Stimulated activated memory B cell treated with anti-CD40 and anti-IgM and Interleukin-4, amounts not matched to agents 10 μg/mL and 1 μg/mL and 100 μg/mL, for 72 hours (primary cell): ENCODE results near the gene PSMG3.

Experiments used
- ATAC-seq: fragments of 150-1000 bp; cut with Tn5 transposase; 2 replicates; pipeline ENCODE4 v1.10.0; 2021
- H3K27ac Mint-ChIP-seq: one replicate; pipeline ENCODE4 v1.8.0; 2022; ENCODE audit warnings: mild to moderate bottlenecking, mixed read lengths
- H3K27me3 Mint-ChIP-seq: one replicate; pipeline ENCODE4 v1.8.0; 2022; ENCODE audit warnings: mixed read lengths
- H3K36me3 Mint-ChIP-seq: one replicate; pipeline ENCODE4 v1.8.0; 2022; ENCODE audit warnings: mixed read lengths
- H3K4me1 Mint-ChIP-seq: one replicate; pipeline ENCODE4 v1.8.0; 2022; ENCODE audit warnings: mixed read lengths
- H3K4me3 Mint-ChIP-seq: one replicate; pipeline ENCODE4 v1.8.0; 2022; ENCODE audit warnings: mild to moderate bottlenecking, moderate library complexity, mixed read lengths
- H3K9me3 Mint-ChIP-seq: one replicate; pipeline ENCODE4 v1.8.0; 2022; ENCODE audit warnings: mixed read lengths

Gene PSMG3

DNA sequence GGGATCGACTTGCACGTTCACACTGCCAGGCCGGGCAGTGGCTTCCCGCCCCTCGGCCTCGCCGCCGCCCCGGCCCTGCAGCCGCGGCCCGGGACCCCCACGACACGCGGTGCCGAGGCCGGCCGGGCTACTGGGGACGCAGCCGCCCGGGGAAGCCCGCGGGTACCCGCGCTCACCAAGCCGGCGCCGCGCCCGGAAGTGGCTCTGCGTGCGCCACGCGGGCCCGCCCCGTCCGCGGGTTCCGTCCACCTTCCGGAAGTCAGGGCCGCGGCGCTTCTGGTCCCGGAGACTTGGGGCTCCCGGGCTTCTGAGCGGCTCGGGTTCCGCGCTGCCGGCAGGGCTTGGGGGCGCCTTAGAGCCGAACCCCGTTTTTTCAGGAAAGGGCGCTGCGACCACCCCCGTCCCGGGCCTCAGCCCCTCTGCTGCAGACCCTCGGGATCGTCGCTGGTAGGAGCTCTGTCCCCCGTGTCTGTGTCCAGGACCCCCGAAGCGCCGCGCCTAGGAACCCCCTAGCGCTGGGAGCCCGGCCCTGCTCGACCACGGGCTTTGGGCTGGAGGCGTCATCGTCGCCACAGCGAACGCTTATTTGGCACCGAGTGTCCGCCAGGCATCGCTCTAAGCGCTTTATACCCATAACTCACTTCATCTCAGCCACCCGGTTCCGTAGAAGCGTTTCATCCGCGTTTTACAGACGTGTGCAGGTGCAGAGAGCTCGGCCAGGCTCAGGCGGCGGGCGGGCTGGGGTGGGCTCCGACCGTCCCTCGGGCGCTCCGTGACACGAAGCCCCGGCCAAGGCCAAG is at the start of gene PSMG3:
Gene PSMG3 (minus strand): TSS at position 200 of the 800 bp plus-strand sequence. CDS start 693 bp downstream, outside the sequence.
- Mint-ChIP-seq H3K9me3 (no peaks in the 10 kb centered on the region), H3K4me1 (peaks cover 51% of the 10 kb centered on the region), H3K4me3 (peak within 1 kb of the TSS; percentile 94), H3K27me3 (no peaks in the 10 kb centered on the region), H3K36me3 (peaks cover 38% of the 10 kb centered on the region), H3K27ac (peak within 1 kb of the TSS; percentile 96)
- peak; percentile 93 for ATAC-seq

GRCh38 chr7:1618475-1618874 is 48.6 kb upstream of the PSMG3 start:
- no peak overlapping the region for H3K4me3 Mint-ChIP-seq
- no peaks in the 10 kb centered on the region for H3K36me3 Mint-ChIP-seq

GRCh38 chr7:1617957-1618356 is 48.1 kb upstream of the PSMG3 start:
- peaks cover 19% of the 10 kb centered on the region for H3K27me3 Mint-ChIP-seq

More at GRCh38 chr7:1618475-1618874, 48.6 kb upstream of the PSMG3 start:
- peaks cover 6% of the 10 kb centered on the region for H3K9me3 Mint-ChIP-seq
- no peaks in the 10 kb centered on the region for H3K4me1 Mint-ChIP-seq
- H3K27me3 Mint-ChIP-seq: peaks cover 19% of the 10 kb centered on the region
- ATAC-seq: no peak
- H3K27ac Mint-ChIP-seq: no peak overlapping the region

DNA sequence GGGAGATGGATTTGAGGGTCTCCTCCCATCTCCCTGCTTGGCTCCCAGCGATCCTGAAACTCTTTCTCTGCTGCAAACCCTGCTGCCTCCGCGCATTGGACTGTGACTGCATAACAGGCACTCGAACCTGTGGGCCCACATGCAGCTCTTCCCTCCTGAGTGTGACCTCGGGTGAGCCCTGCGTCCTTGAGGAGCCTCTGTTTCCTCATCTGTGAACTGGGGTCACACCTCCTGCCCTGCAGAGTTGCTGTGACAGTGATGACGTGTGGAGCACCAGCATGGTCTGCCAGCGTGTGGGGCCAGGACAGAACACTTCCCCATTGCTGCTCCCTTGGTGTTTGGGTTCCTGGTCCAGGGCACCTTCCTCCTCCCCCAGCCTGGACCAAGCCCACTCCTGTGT is 46.9 kb upstream of the PSMG3 start:
- peaks cover 19% of the 10 kb centered on the region for H3K27me3 Mint-ChIP-seq
- ATAC-seq: no peak
- H3K9me3 Mint-ChIP-seq: peaks cover 6% of the 10 kb centered on the region
- no peaks in the 10 kb centered on the region for H3K4me1 Mint-ChIP-seq
- no peak overlapping the region for H3K4me3 Mint-ChIP-seq
- H3K36me3 Mint-ChIP-seq: no peaks in the 10 kb centered on the region
- H3K27ac Mint-ChIP-seq: no peak overlapping the region

More at GRCh38 chr7:1617957-1618356, 48.1 kb upstream of the PSMG3 start:
- peaks cover 6% of the 10 kb centered on the region for H3K9me3 Mint-ChIP-seq
- no peaks in the 10 kb centered on the region for H3K36me3 Mint-ChIP-seq
- no peaks in the 10 kb centered on the region for H3K4me1 Mint-ChIP-seq
- H3K27ac Mint-ChIP-seq: no peak overlapping the region
- no peak overlapping the region for H3K4me3 Mint-ChIP-seq
- ATAC-seq: peak; percentile 20

- no peaks in the 10 kb centered on the region for H3K4me1 Mint-ChIP-seq
- no peaks in the 10 kb centered on the region for H3K36me3 Mint-ChIP-seq
- no peak for ATAC-seq
- no peak overlapping the region for H3K4me3 Mint-ChIP-seq
- H3K9me3 Mint-ChIP-seq: no peaks in the 10 kb centered on the region
- H3K27ac Mint-ChIP-seq: no peak overlapping the region
- peaks cover 50% of the 10 kb centered on the region for H3K27me3 Mint-ChIP-seq
Measured at GRCh38 chr7:1611708-1612241, 41.9 kb upstream of the PSMG3 start.

DNA sequence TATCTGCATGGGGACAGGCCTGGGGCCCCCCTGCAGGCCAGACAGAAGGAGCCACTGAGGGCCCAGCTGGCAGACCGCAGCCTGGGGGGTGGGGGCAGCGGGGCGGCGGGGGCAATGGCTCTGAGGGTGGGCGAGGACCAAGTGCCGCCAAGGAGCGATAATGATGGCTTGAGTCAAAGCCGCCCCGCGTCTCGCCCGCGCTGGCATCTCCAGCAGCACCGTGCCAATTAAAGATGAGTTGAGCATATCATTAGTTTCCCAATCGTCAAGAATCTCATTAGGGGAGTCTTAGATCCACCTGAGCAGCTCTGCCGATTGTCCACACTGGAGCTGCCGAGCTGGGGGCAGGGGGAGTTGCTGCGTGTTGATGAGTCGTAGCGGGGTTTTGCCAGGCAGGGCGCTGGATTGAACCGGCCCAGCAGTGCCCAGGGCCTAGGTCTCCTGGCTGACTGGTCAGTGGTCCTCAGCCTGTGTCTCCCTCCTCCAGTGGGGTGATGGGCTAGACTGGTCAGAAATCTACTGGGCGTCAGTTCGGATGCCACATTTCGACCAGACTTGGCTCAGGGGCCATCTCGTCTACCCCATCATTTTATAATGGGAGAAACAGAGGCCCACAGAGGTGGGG is 41.0 kb upstream of the PSMG3 start:
- H3K27ac Mint-ChIP-seq: no peak overlapping the region
- H3K27me3 Mint-ChIP-seq: peaks cover 60% of the 10 kb centered on the region
- H3K4me1 Mint-ChIP-seq: no peaks in the 10 kb centered on the region
- no peaks in the 10 kb centered on the region for H3K36me3 Mint-ChIP-seq
- no peak overlapping the region for H3K4me3 Mint-ChIP-seq
- ATAC-seq: no peak
- no peaks in the 10 kb centered on the region for H3K9me3 Mint-ChIP-seq

DNA sequence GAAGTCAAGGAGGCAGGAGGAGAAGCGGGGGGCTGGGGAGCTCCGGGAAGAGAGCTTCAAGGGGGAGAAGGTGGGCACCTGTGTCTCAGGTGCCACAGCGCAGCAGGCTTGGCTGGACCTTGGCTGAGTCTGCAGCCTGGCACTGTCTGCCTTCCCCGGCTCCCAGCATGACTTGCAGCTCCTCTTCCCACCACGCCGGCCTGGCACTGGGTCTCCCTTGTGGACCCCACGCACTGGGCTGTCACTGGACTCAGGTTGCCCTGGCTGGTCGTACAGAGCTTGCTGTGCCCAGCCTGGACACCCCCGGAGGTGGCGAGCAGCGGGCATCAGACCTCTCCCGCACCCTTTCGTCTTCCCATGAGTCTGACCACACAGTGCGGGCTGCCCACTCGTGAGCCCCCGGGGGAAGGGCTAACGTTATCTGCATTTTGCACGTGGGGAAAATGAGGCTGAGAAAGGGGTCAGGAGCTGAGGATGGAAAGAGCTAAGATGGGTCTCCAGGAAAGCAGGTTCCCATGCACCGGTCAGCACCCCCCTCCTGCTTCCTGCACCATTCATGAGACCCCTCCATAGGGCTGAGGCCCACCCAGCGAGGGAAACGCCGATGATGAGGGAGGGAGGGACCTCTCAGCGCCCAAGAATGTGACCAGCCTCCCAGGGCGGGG is 40.3 kb upstream of the PSMG3 start:
- H3K36me3 Mint-ChIP-seq: no peaks in the 10 kb centered on the region
- peaks cover 67% of the 10 kb centered on the region for H3K27me3 Mint-ChIP-seq
- H3K4me1 Mint-ChIP-seq: no peaks in the 10 kb centered on the region
- ATAC-seq: peak; percentile 37
- no peak overlapping the region for H3K4me3 Mint-ChIP-seq
- H3K27ac Mint-ChIP-seq: no peak overlapping the region
- no peaks in the 10 kb centered on the region for H3K9me3 Mint-ChIP-seq

DNA sequence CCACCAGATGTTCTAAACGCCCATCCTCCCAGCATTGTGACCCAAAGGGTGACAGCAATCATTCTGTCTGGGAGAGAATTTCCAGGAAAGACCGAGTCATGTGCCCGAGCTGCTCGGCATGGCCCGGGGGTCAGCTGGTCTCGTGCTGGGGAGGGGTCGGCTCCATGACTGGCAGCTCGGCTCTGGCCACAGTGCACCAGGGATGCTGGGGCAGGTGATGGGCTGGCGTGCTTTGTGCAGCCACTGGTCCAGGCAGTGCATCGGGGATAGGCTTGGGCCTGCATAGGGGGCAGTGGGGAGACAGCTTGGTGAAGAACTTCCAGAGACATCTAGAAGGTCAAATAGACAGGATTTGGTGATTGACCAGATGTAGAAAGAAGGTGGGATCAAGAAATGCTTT is 39.2 kb upstream of the PSMG3 start:
- no peak for ATAC-seq
- Mint-ChIP-seq H3K4me3 (no peak overlapping the region), H3K4me1 (no peaks in the 10 kb centered on the region), H3K9me3 (no peaks in the 10 kb centered on the region), H3K27me3 (peaks cover 70% of the 10 kb centered on the region), H3K27ac (no peak overlapping the region), H3K36me3 (no peaks in the 10 kb centered on the region)

- no peaks in the 10 kb centered on the region for H3K4me1 Mint-ChIP-seq
- peaks cover 77% of the 10 kb centered on the region for H3K27me3 Mint-ChIP-seq
- H3K36me3 Mint-ChIP-seq: no peaks in the 10 kb centered on the region
- H3K4me3 Mint-ChIP-seq: no peak overlapping the region
- ATAC-seq: no peak
- no peaks in the 10 kb centered on the region for H3K9me3 Mint-ChIP-seq
- H3K27ac Mint-ChIP-seq: no peak overlapping the region
Measured at GRCh38 chr7:1608318-1608717, 38.5 kb upstream of the PSMG3 start.

DNA sequence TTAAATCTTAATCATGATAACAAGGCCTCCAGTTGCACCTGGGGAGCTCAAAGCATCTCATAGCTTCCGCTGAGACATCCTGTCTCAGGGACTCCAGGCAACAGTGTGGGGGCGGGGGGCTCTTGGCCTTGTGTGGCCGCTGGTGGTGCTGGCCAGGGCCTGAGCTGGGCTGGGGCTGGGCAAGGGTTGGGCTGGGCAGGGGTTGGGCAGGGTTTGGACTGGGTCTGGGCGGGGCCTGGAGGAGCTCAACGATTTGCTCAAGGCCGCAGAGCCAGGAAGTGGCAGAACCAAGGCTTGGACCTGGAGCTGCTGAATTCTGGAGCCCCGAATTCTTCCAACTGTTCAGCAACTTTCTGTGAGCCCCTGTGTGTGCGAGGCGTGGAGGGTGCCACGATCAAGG is 37.9 kb upstream of the PSMG3 start:
- Mint-ChIP-seq H3K4me3 (no peak overlapping the region), H3K4me1 (no peaks in the 10 kb centered on the region), H3K27me3 (peaks cover 82% of the 10 kb centered on the region), H3K9me3 (no peaks in the 10 kb centered on the region), H3K36me3 (no peaks in the 10 kb centered on the region), H3K27ac (no peak overlapping the region)
- no peak for ATAC-seq

DNA sequence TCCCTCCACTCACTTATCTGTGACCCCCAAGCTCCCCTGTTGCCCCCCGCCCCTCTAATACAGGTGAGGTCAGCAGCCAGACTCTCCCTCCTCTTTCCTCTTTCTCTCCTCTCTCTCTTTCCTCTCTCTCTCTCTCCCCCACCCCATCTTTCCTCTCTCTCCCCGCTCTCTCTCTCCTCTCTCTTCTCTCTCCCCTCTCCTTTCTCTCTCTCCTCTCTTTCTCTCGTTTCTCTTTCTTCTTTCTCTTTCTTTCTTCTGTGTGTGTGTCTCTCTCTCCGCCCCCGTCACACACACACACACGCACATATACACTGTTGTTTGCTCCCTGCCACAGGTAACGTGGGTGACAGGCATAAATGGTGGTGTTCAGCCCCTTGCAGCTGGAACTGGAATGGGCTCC is 37.2 kb upstream of the PSMG3 start:
- Mint-ChIP-seq H3K9me3 (no peaks in the 10 kb centered on the region), H3K4me3 (no peak overlapping the region), H3K27ac (no peak overlapping the region), H3K36me3 (no peaks in the 10 kb centered on the region), H3K4me1 (no peaks in the 10 kb centered on the region), H3K27me3 (peaks cover 82% of the 10 kb centered on the region)
- ATAC-seq: no peak

DNA sequence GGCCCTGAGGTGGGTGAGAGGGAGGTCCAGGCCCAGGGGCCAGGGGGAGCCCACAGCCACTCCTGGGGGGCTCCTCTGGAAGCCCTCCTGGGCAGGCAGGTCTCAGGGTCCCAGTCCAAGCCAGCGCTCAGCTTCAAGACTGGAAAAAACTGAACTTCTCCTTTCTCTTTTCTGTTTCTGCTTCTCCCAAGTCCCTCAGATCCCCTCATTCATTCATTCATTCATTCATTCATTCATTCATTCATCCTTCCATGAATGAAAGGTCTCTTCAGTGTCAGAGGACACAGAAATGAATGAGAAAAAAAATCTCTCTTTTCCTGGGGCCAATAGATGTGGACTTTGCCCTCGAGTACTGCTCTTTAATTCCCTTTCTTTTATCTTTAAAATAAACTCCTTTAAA is 34.6 kb upstream of the PSMG3 start:
- Mint-ChIP-seq H3K27me3 (peaks cover 92% of the 10 kb centered on the region), H3K36me3 (no peaks in the 10 kb centered on the region)

GRCh38 chr7:1603346-1604225 is 33.8 kb upstream of the PSMG3 start:
- H3K9me3 Mint-ChIP-seq: peaks cover 3% of the 10 kb centered on the region
- no peak overlapping the region for H3K27ac Mint-ChIP-seq
- peaks cover 90% of the 10 kb centered on the region for H3K27me3 Mint-ChIP-seq
- no peaks in the 10 kb centered on the region for H3K4me1 Mint-ChIP-seq
- ATAC-seq: no peak
- no peaks in the 10 kb centered on the region for H3K36me3 Mint-ChIP-seq
- no peak overlapping the region for H3K4me3 Mint-ChIP-seq

More for the DNA sequence above, 34.6 kb upstream of the PSMG3 start:
- H3K9me3 Mint-ChIP-seq: no peaks in the 10 kb centered on the region
- H3K27ac Mint-ChIP-seq: no peak overlapping the region
- ATAC-seq: no peak
- no peak overlapping the region for H3K4me3 Mint-ChIP-seq
- no peaks in the 10 kb centered on the region for H3K4me1 Mint-ChIP-seq

DNA sequence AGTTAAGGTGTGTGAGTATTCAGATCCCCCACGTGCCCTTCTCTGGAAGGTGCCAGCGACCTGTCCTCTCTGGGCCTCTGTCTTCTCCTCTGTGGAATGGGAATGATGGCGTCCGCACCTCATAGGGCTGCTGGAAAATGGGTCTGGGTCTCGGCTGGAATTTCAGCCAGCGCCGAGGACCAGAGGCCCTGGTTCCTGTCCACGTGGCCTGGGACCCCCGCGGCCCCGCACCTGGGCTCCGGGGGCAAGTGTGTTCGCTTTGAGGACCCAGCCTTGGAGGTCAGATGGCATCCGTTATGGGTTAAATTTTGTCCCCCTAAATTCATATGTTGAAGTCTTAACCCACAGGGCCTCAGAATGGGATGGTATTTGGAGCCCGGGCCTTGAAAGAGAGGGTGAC is 32.6 kb upstream of the PSMG3 start:
- Mint-ChIP-seq H3K9me3 (peaks cover 7% of the 10 kb centered on the region), H3K27ac (no peak overlapping the region), H3K36me3 (no peaks in the 10 kb centered on the region), H3K4me1 (no peaks in the 10 kb centered on the region), H3K4me3 (no peak overlapping the region), H3K27me3 (peaks cover 90% of the 10 kb centered on the region)
- no peak for ATAC-seq

DNA sequence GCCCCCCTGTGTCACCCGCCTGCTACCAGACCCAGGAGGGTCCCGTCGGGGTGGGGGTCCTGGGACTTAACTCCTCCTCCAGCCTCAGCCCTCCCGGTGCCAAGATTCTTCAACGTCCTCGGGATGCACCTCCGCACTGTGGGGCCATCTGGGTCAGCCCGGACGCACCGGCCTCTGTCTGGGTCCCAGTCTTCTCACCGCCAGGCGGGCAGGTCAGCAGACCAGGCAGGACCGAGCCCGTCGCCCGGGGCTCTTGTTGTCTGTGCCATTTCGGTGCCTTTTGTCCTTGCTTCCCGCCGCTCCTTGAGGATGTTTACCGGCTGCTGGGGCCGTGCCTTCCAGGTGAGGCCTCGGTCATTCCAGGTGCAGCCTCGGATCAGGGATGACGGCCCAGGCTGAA is 32.1 kb upstream of the PSMG3 start:
- no peak overlapping the region for H3K4me3 Mint-ChIP-seq
- no peaks in the 10 kb centered on the region for H3K36me3 Mint-ChIP-seq
- H3K4me1 Mint-ChIP-seq: no peaks in the 10 kb centered on the region

More for the DNA sequence above, 32.1 kb upstream of the PSMG3 start:
- peaks cover 90% of the 10 kb centered on the region for H3K27me3 Mint-ChIP-seq
- ATAC-seq: no peak
- H3K9me3 Mint-ChIP-seq: peaks cover 7% of the 10 kb centered on the region
- no peak overlapping the region for H3K27ac Mint-ChIP-seq
